Activated naive CD4-positive, alpha-beta T cell treated with anti-CD3 and anti-CD28 coated beads, Interleukin-2, amount 10 ng/mL, durations not matched to agents 7 days and 5 days (primary cell): ENCODE data around the gene PDE4B.

Experiments
- CTCF ChIA-PET: fragments of 350-600 bp; sonication (Branson Sonifier 250); formaldehyde crosslinking; loops from one replicate; lab custom pipeline; 2021; ENCODE audit warnings: antibody characterized with exemption; lab: Charles Lee
- DNase-seq: peaks from one replicate; pipeline ENCODE4 v3.0.0-alpha.2; 2020
- H3K27ac Mint-ChIP-seq: one replicate; pipeline ENCODE4 v1.8.0; 2021; ENCODE audit warnings: mild to moderate bottlenecking, moderate library complexity, mixed read lengths
- H3K27me3 Mint-ChIP-seq: one replicate; pipeline ENCODE4 v1.8.0; 2021; ENCODE audit warnings: mild to moderate bottlenecking, mixed read lengths
- H3K36me3 Mint-ChIP-seq: one replicate; pipeline ENCODE4 v1.8.0; 2021; ENCODE audit warnings: mixed read lengths
- H3K4me1 Mint-ChIP-seq: one replicate; pipeline ENCODE4 v1.8.0; 2021; ENCODE audit warnings: mixed read lengths
- H3K4me3 Mint-ChIP-seq: one replicate; pipeline ENCODE4 v1.8.0; 2021; ENCODE audit warnings: mild to moderate bottlenecking, moderate library complexity, mixed read lengths
- H3K9me3 Mint-ChIP-seq: one replicate; pipeline ENCODE4 v1.8.0; 2021; ENCODE audit warnings: mixed read lengths

The PDE4B gene

DNA sequence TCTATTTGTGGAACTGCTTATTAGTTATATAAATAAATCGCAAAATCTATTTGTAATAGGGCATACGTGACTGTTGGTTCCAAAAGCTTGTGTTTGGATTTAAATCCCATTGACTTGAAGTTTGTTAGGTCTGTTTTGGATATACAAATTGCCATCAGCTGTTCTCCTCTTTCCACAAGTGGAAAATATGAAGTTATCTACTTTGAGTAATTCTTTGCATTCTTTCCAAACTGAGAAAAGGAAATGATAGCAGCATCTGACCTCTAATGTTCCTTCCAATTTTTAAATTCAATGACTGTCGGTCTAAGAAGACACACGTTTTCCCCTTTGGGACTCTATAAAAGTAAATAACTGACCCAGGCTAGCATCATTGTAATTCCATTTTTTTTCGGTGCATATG, 575.6 kb downstream of the PDE4B start:
- DNase-seq = no peak
- H3K4me1 Mint-ChIP-seq = peaks cover 73% of the 10 kb centered on the region
- H3K36me3 Mint-ChIP-seq = peaks cover 88% of the 10 kb centered on the region
- no peak overlapping the region for H3K27ac Mint-ChIP-seq
- CTCF ChIA-PET = interaction anchor here (1.1 to 7.3 kb wide), 4 partner anchors 67 to 117 kb away, joined by 3 to 35 read pairs (median 4); no protein-coding TSS in a partner anchor
- H3K27me3 Mint-ChIP-seq = no peaks in the 10 kb centered on the region
- H3K4me3 Mint-ChIP-seq = no peak overlapping the region
- H3K9me3 Mint-ChIP-seq = no peaks in the 10 kb centered on the region

DNA sequence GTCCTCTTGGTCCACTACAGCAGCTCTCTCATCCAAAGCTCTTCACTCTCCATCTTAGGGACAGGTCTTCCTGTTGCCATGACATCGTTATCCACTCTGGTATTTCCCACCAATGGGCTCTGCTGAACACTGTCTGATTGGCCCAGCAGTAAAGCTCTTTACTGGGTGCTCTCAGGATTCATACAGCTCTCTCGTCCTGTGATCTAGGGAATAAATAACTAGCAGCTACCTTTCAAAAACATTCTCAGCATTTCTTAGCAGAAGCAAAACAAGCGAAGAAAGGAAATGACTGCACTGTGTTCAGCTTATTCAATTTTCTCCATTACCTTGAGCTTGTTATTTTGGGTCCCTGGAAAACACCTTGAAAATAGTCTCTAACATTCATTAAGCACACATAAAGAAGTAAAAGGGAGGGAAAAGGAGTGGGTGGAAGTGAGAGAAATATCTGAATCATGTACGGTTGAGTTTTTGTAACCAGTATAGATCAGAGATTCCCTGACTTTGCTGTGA, 577.8 kb downstream of the PDE4B start:
- H3K4me1 Mint-ChIP-seq = peaks cover 81% of the 10 kb centered on the region
- no peaks in the 10 kb centered on the region for H3K9me3 Mint-ChIP-seq
- peak overlapping the region; percentile 69 for H3K27ac Mint-ChIP-seq
- peaks cover 78% of the 10 kb centered on the region for H3K36me3 Mint-ChIP-seq
- no peak for DNase-seq
- no peak overlapping the region for H3K4me3 Mint-ChIP-seq
- CTCF ChIA-PET = interaction anchor here (1.1 to 7.3 kb wide), 8 partner anchors 9 to 122 kb away, joined by 4 to 35 read pairs (median 4); no protein-coding TSS in a partner anchor
- no peaks in the 10 kb centered on the region for H3K27me3 Mint-ChIP-seq

DNA sequence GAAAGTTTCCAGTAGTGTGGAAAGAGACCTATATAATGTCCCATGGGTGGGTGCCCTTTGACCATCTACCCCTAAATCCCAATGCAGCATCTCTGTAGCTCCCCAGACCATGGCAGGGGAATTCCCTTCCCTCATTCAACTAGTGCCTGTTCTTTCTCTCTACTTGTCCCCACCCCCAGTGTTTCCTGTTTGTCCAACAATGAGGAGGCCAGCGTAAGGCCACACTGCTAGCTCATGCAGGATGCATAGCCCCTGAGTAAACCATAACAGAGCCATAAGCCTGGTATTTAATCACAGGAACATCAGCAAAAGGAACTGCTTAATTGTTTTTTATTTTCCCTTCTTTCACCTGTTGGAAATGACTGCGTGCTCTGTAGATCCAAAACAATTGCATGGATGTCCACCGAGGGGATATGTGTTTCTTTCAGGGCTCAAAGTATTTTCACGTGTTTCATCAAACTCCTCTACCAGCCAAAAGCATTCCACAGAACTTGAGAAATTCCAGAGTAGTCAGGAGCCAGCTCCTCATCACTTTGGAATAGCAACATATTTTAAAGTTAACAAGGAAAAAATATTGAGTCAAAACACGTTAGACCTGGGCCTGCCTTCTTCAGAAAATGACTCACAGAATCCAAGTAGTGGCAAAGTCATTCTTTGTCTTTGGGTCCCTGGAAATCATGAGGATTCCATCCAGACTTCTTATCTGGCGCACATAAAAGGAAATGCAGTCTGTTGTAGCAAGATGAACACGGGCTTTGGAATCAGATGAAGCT, 578.7 kb downstream of the PDE4B start:
- H3K27me3 Mint-ChIP-seq = no peaks in the 10 kb centered on the region
- no peak for DNase-seq
- no peaks in the 10 kb centered on the region for H3K9me3 Mint-ChIP-seq
- CTCF ChIA-PET = interaction anchor here (1.1 to 7.3 kb wide), 7 partner anchors 10 to 119 kb away, joined by 4 to 35 read pairs (median 4); no protein-coding TSS in a partner anchor
- no peak overlapping the region for H3K4me3 Mint-ChIP-seq
- peak overlapping the region; percentile 35 for H3K27ac Mint-ChIP-seq
- peaks cover 74% of the 10 kb centered on the region for H3K36me3 Mint-ChIP-seq
- H3K4me1 Mint-ChIP-seq = peaks cover 83% of the 10 kb centered on the region

DNA sequence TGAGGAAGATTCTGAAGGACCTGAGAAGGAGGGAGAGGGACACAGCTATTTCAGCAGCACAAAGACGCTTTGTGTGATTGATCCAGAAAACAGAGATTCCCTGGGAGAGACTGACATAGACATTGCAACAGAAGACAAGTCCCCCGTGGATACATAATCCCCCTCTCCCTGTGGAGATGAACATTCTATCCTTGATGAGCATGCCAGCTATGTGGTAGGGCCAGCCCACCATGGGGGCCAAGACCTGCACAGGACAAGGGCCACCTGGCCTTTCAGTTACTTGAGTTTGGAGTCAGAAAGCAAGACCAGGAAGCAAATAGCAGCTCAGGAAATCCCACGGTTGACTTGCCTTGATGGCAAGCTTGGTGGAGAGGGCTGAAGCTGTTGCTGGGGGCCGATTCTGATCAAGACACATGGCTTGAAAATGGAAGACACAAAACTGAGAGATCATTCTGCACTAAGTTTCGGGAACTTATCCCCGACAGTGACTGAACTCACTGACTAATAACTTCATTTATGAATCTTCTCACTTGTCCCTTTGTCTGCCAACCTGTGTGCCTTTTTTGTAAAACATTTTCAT, 579.9 kb downstream of the PDE4B start:
- Mint-ChIP-seq H3K27ac (peak overlapping the region; percentile 35), H3K36me3 (peaks cover 62% of the 10 kb centered on the region), H3K9me3 (no peaks in the 10 kb centered on the region), H3K27me3 (no peaks in the 10 kb centered on the region), H3K4me1 (peaks cover 71% of the 10 kb centered on the region), H3K4me3 (no peak overlapping the region)
- no peak for DNase-seq
- CTCF ChIA-PET = interaction anchor here (0.6 to 1.3 kb wide), 5 partner anchors 12 to 283 kb away, joined by 3 to 6 read pairs (median 3); no protein-coding TSS in a partner anchor

DNA sequence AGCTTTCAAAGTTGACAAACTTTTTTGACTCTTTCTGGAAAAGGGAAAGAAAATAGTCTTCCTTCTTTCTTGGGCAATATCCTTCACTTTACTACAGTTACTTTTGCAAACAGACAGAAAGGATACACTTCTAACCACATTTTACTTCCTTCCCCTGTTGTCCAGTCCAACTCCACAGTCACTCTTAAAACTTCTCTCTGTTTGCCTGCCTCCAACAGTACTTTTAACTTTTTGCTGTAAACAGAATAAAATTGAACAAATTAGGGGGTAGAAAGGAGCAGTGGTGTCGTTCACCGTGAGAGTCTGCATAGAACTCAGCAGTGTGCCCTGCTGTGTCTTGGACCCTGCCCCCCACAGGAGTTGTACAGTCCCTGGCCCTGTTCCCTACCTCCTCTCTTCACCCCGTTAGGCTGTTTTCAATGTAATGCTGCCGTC, 580.5 kb downstream of the PDE4B start:
- Mint-ChIP-seq H3K4me1 (peaks cover 68% of the 10 kb centered on the region), H3K9me3 (no peaks in the 10 kb centered on the region)
- CTCF ChIA-PET = interaction anchor here (0.6 to 1.4 kb wide), 6 partner anchors 13 to 284 kb away, joined by 3 to 6 read pairs (median 4); no protein-coding TSS in a partner anchor

DNA sequence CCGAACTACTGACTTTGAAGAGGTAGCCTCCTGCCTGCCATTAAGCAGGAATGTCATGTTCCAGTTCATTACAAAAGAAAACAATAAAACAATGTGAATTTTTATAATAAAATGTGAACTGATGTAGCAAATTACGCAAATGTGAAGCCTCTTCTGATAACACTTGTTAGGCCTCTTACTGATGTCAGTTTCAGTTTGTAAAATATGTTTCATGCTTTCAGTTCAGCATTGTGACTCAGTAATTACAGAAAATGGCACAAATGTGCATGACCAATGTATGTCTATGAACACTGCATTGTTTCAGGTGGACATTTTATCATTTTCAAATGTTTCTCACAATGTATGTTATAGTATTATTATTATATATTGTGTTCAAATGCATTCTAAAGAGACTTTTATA, 581.5 kb downstream of the PDE4B start:
- peaks cover 62% of the 10 kb centered on the region for H3K4me1 Mint-ChIP-seq
- CTCF ChIA-PET = interaction anchor here (1.4 to 3.8 kb wide), 2 partner anchors 71 to 117 kb away, joined by 4 to 21 read pairs; no protein-coding TSS in a partner anchor
- peaks cover 51% of the 10 kb centered on the region for H3K36me3 Mint-ChIP-seq
- H3K27ac Mint-ChIP-seq = peak overlapping the region; percentile 86
- no peak for DNase-seq
- no peaks in the 10 kb centered on the region for H3K27me3 Mint-ChIP-seq
- no peak overlapping the region for H3K4me3 Mint-ChIP-seq
- no peaks in the 10 kb centered on the region for H3K9me3 Mint-ChIP-seq

More for the DNA sequence above, 580.5 kb downstream of the PDE4B start:
- DNase-seq = no peak
- peaks cover 58% of the 10 kb centered on the region for H3K36me3 Mint-ChIP-seq
- H3K27ac Mint-ChIP-seq = peak overlapping the region; percentile 35
- no peak overlapping the region for H3K4me3 Mint-ChIP-seq
- no peaks in the 10 kb centered on the region for H3K27me3 Mint-ChIP-seq

DNA sequence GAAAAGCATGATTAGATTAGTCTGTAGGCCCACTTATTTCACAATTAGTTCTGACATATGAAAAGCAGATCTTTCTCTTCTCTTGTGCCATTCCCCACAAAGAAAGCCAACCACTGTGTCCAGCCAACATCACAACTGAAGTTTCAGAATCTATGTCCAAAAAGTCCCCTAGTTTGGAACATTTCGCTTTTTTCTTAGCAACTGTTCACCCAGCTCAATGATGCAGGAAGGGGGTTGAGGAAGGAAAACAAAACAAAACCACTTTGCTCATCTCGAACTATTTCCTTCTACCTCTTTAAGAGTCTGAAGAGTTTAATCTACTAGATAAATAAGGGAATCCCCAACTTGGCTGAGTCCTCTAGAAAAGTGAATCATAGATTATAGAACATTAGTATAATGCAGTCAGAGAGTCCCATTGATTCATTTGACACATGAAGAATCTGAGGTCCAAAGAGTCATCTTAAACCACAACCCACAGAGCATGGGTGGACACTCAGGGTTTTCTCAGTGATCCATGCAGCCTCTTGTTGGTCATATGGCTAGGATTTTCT, 581.9 kb downstream of the PDE4B start:
- H3K4me3 Mint-ChIP-seq = peak overlapping the region; percentile 24
- peak overlapping the region; percentile 86 for H3K27ac Mint-ChIP-seq

DNA sequence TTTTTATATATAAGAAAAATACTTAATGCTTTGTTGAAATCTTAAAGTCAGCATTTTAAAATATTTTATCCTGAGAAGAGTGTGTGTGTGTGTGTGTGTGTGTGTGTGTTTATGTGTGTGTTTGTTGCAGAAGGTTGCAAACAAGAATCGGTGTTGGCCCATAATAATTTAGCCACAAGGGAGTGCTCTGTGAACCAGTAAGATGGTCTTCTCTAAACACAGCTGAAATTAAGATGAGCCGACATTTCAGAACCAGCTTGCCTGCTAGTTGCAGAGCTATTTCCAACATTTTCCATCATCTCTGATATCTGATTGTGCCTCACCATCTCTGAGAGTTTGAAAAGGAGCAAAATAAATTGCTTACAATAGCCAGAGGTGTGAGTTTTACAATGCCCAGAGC, 582.4 kb downstream of the PDE4B start:
- CTCF ChIA-PET = interaction anchor here (1.1 to 3.8 kb wide), 4 partner anchors 19 to 133 kb away, joined by 3 to 21 read pairs (median 10); no protein-coding TSS in a partner anchor
- H3K36me3 Mint-ChIP-seq = peaks cover 44% of the 10 kb centered on the region

More for the DNA sequence above, 581.9 kb downstream of the PDE4B start:
- Mint-ChIP-seq H3K27me3 (no peaks in the 10 kb centered on the region), H3K9me3 (no peaks in the 10 kb centered on the region), H3K36me3 (peaks cover 46% of the 10 kb centered on the region), H3K4me1 (peaks cover 58% of the 10 kb centered on the region)
- no peak for DNase-seq
- CTCF ChIA-PET = interaction anchor here (1.4 to 3.8 kb wide), 4 partner anchors 61 to 132 kb away, joined by 4 to 21 read pairs (median 10); no protein-coding TSS in a partner anchor

DNA sequence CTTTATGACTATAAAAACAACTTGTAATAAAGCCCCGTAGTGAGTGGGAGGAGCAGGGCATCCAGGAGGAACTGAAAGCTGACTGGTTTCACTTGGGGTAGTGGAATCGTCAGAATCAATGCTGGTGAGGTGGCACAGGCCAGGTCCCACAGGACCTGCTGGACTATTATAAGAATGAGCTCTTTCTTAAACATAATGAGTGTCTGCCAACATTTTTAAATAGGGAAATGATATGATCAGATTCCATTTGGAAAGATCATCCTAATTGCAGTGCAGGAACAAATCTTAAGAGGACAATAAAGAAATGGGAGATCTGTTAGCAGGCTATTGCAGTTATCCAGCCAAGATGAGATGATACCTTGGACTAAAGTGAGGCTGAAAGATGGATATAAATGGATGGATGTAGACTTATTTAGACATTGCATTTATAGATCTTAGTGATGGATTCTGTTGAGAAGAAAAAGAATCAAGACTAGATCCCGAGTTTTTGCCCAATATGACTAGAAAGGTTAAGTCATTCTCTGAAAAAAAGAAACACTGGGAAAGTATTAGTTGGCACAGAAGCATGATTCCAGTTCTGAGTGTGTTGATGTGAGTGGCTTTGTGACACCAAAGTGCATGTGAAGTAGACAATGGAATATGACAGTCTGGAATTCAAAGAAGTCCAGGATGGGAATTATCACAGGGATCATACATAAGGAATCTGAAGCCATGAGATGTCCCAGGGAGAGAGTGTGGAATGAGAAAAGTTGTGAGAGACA, 587.9 kb downstream of the PDE4B start:
- H3K27me3 Mint-ChIP-seq = no peaks in the 10 kb centered on the region
- CTCF ChIA-PET = interaction anchor here (0.5 to 1.0 kb wide), 3 partner anchors 20 to 139 kb away, joined by 3 to 5 read pairs (median 3); no protein-coding TSS in a partner anchor
- H3K9me3 Mint-ChIP-seq = peaks cover 25% of the 10 kb centered on the region
- peaks cover 20% of the 10 kb centered on the region for H3K4me1 Mint-ChIP-seq
- no peak for DNase-seq
- H3K36me3 Mint-ChIP-seq = peaks cover 12% of the 10 kb centered on the region
- no peak overlapping the region for H3K27ac Mint-ChIP-seq
- H3K4me3 Mint-ChIP-seq = no peak overlapping the region

More for the DNA sequence above, 582.4 kb downstream of the PDE4B start:
- DNase-seq = no peak
- Mint-ChIP-seq H3K4me1 (peaks cover 57% of the 10 kb centered on the region), H3K4me3 (no peak overlapping the region), H3K27ac (peak overlapping the region; percentile 5), H3K27me3 (no peaks in the 10 kb centered on the region), H3K9me3 (no peaks in the 10 kb centered on the region)

DNA sequence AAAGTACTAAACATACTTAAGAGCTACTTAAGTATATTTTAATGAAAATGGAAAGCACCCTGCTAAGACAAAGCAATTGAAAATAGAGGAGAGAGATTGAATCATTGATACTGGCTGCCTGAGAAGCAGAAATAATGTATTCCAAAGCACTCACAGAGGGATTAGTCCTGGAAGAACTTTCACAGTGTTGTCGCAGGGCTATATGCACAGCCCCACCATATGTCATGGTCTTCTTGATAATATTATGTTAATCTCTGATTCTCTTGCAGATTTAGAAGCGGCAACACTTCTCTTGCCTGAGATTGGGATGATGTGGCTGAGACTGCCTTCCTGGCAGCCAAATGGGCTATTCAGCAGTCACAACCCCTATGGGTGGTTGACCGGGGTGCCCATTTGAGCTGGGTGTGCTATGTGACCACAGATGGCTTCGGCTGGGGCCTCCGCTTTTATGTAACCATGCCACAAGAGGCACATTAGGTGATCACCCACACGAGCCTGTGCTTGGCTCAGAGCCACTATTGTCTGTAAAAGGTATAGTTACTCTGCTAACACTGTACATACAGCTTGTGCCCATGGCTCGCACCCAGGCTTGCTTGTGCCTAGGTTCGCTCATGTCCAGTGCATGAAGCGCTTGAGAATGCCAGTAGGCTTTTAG, 589.1 kb downstream of the PDE4B start:
- H3K4me3 Mint-ChIP-seq = no peak overlapping the region
- peaks cover 12% of the 10 kb centered on the region for H3K36me3 Mint-ChIP-seq
- no peaks in the 10 kb centered on the region for H3K27me3 Mint-ChIP-seq
- no peak for DNase-seq
- CTCF ChIA-PET = no interaction called here
- no peak overlapping the region for H3K27ac Mint-ChIP-seq
- peaks cover 32% of the 10 kb centered on the region for H3K9me3 Mint-ChIP-seq
- peaks cover 14% of the 10 kb centered on the region for H3K4me1 Mint-ChIP-seq

DNA sequence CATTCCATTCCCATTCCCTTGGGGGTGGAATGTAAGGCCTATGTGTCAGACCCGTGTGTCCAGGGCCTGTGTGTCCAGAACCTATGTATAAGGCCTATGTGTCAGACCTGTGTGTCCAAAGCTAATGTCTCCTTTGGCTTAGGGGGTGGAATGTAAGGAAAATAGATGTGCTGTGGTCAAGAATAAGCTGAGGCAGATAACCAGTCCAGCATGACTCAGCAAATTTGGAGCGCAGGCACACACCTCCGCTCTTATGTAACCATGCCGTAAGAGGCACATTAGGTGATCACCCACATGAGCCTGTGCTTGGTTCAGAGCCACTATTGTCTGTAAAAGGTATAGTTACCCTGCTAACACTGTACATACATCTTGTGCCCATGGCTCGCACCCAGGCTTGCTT, 590.5 kb downstream of the PDE4B start:
- CTCF ChIA-PET = interaction anchor here (0.6 kb wide), 1 partner anchor 23 kb away, joined by 3 read pairs; no protein-coding TSS in a partner anchor
- H3K36me3 Mint-ChIP-seq = peaks cover 12% of the 10 kb centered on the region
- no peak overlapping the region for H3K27ac Mint-ChIP-seq

DNA sequence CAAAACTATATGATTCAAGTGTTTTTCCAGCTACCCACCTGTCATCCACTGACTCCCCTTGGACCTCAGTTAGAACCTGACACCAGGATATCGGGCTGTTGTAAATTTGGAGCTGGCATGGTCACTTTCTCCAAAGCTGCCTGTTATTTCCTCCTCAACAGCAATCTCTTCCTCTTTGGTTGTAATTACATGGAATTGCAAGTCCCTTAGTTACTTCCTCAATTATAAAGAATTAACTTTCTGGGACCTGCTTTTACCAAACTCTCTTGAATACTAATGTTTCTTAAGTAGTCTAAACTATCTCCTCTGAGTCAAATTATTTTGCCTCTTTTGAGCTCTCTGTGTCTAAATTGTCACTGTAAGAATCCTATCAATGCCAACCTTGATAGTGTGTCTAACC, 590.9 kb downstream of the PDE4B start:
- no peak overlapping the region for H3K4me3 Mint-ChIP-seq
- H3K36me3 Mint-ChIP-seq = peaks cover 12% of the 10 kb centered on the region
- H3K27ac Mint-ChIP-seq = no peak overlapping the region
- CTCF ChIA-PET = interaction anchor here (0.6 kb wide), 1 partner anchor 23 kb away, joined by 3 read pairs; no protein-coding TSS in a partner anchor
- H3K4me1 Mint-ChIP-seq = peaks cover 14% of the 10 kb centered on the region
- H3K27me3 Mint-ChIP-seq = no peaks in the 10 kb centered on the region
- peaks cover 39% of the 10 kb centered on the region for H3K9me3 Mint-ChIP-seq
- DNase-seq = no peak

More for the DNA sequence above, 590.5 kb downstream of the PDE4B start:
- no peaks in the 10 kb centered on the region for H3K27me3 Mint-ChIP-seq
- no peak for DNase-seq
- H3K4me1 Mint-ChIP-seq = peaks cover 14% of the 10 kb centered on the region
- H3K4me3 Mint-ChIP-seq = no peak overlapping the region
- H3K9me3 Mint-ChIP-seq = peaks cover 37% of the 10 kb centered on the region
